Nephron (organoid): ENCODE results near the gene POP4.

Source experiments
- H3K27ac Mint-ChIP-seq, 3 experiments: 2 replicates each; pipeline ENCODE4 v1.8.0; 2020; ENCODE audit warnings: mixed read lengths in 3 of 3, mild to moderate bottlenecking in 2 of 3, moderate library complexity in 1 of 3
- H3K27me3 Mint-ChIP-seq: 2 replicates; pipeline ENCODE4 v1.8.0; 2021; ENCODE audit warnings: low read depth, mild to moderate bottlenecking, moderate library complexity, mixed read lengths
- H3K36me3 Mint-ChIP-seq: 2 replicates; pipeline ENCODE4 v1.8.0; 2020; ENCODE audit warnings: low read depth, mixed read lengths
- H3K4me1 Mint-ChIP-seq: 2 replicates; pipeline ENCODE4 v1.8.0; 2020; ENCODE audit warnings: mixed read lengths
- H3K4me3 Mint-ChIP-seq, 3 experiments: 2 replicates each; pipeline ENCODE4 v1.8.0; 2020; ENCODE audit warnings: mild to moderate bottlenecking in 3 of 3, mixed read lengths in 3 of 3, moderate library complexity in 2 of 3
- H3K9me3 Mint-ChIP-seq: 2 replicates; pipeline ENCODE4 v1.8.0; 2020; ENCODE audit warnings: mixed read lengths
- CTCF ChIP-seq, 3 experiments: fragments of 200-600 bp; sonication (generic); IDR thresholded peaks; one replicate each; pipeline ENCODE4 v1.5.0; 2021; ENCODE audit warnings: antibody characterized with exemption in 3 of 3; ENCODE audit not compliant: unreplicated experiment in 3 of 3

The POP4 gene

GRCh38 chr19:29639086-29639485, 33.0 kb downstream of the POP4 start:
- TF ChIP-seq CTCF (IDR thresholded peaks at IDR 0.05; ENCODE audit: unreplicated experiment in 3 of 3) = no peak
- Mint-ChIP-seq H3K27ac (no peak overlapping the region), H3K27me3 (peaks cover 13% of the 10 kb centered on the region), H3K36me3 (no peaks in the 10 kb centered on the region), H3K4me3 (no peak overlapping the region), H3K9me3 (no peaks in the 10 kb centered on the region), H3K4me1 (peaks cover 4% of the 10 kb centered on the region)

- H3K36me3 Mint-ChIP-seq = no peaks in the 10 kb centered on the region
- peaks cover 17% of the 10 kb centered on the region for H3K27me3 Mint-ChIP-seq
- TF ChIP-seq CTCF (IDR thresholded peaks at IDR 0.05; ENCODE audit: unreplicated experiment in 3 of 3) = no peak
- H3K9me3 Mint-ChIP-seq = no peaks in the 10 kb centered on the region
- H3K4me3 Mint-ChIP-seq = no peak overlapping the region
- H3K4me1 Mint-ChIP-seq = peaks cover 4% of the 10 kb centered on the region
- H3K27ac Mint-ChIP-seq = no peak overlapping the region
Observed at GRCh38 chr19:29640231-29640630, 34.1 kb downstream of the POP4 start.

DNA sequence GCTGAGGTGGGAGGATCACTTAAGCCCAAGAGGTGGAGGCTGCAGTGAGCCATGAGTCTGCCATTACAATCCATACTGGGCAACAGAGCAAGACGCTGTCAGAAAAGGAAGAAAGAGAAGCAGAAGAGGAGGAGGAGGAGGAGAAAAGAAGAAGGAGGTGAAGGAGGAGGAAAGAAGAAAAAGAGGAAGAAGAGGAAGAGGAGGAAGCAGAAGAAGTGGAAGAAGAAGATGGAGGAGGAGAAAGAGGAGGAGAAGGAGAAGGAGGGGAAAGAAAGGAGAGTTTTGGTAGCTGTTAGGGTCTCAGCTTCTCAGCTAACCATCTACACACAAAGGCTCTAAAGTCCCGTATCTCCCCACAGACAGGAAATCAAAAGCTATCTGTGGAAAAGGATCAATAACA, 35.5 kb downstream of the POP4 start:
- no peaks in the 10 kb centered on the region for H3K36me3 Mint-ChIP-seq
- H3K27me3 Mint-ChIP-seq = peaks cover 29% of the 10 kb centered on the region
- H3K9me3 Mint-ChIP-seq = no peaks in the 10 kb centered on the region
- H3K4me1 Mint-ChIP-seq = peaks cover 10% of the 10 kb centered on the region
- H3K4me3 Mint-ChIP-seq = no peak overlapping the region
- no peak for TF ChIP-seq CTCF (IDR thresholded peaks at IDR 0.05; ENCODE audit: unreplicated experiment in 3 of 3)
- no peak overlapping the region for H3K27ac Mint-ChIP-seq

GRCh38 chr19:29643361-29643935, 37.4 kb downstream of the POP4 start:
- no peaks in the 10 kb centered on the region for H3K36me3 Mint-ChIP-seq
- no peak for TF ChIP-seq CTCF (IDR thresholded peaks at IDR 0.05; ENCODE audit: unreplicated experiment in 3 of 3)
- H3K4me3 Mint-ChIP-seq = no peak overlapping the region
- H3K9me3 Mint-ChIP-seq = no peaks in the 10 kb centered on the region
- H3K4me1 Mint-ChIP-seq = peaks cover 10% of the 10 kb centered on the region
- peaks cover 29% of the 10 kb centered on the region for H3K27me3 Mint-ChIP-seq
- no peak overlapping the region for H3K27ac Mint-ChIP-seq

DNA sequence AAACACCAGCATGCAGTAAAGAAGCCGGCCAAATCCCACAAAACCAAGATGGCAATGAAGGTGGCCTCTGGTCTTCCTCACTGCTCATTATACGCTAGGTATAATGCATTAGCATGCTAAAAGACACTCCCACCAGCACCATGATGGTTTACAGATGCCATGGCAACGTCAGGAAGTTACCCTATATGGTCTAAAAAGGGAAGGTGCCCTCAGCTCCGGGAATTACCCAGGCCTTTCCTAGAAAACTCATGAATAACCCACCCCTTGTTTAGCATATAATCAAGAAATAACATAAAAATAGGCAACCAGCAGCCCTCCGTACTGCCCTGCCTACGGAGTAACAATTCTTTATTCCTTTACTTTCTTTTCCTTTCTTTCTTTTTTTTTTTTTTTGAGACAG, 38.1 kb downstream of the POP4 start:
- Mint-ChIP-seq H3K27me3 (peaks cover 32% of the 10 kb centered on the region), H3K36me3 (no peaks in the 10 kb centered on the region), H3K4me1 (peaks cover 10% of the 10 kb centered on the region), H3K27ac (no peak overlapping the region), H3K9me3 (no peaks in the 10 kb centered on the region), H3K4me3 (no peak overlapping the region)
- no peak for TF ChIP-seq CTCF (IDR thresholded peaks at IDR 0.05; ENCODE audit: unreplicated experiment in 3 of 3)

DNA sequence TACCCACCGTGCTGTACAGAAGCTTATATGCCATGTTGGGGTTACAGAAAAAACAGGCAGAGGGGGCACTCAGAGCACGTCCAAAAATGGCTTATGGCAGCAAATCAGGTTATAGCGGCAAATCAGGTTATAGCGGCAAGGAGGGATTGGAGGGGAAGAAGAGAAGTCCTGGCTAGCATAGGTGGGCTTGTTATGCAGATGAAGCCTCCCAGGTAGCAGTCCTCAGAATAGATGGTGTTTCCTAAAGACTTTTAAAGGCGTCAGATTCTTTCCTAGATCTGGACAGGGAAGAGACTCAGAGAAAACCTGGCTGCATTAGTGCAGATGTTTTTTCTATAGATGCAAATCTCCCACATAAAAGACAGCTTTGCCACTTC, 39.4 kb downstream of the POP4 start:
- Mint-ChIP-seq H3K27ac (no peak overlapping the region), H3K4me1 (peaks cover 10% of the 10 kb centered on the region), H3K27me3 (peaks cover 33% of the 10 kb centered on the region), H3K36me3 (no peaks in the 10 kb centered on the region), H3K9me3 (no peaks in the 10 kb centered on the region), H3K4me3 (no peak overlapping the region)
- no peak for TF ChIP-seq CTCF (IDR thresholded peaks at IDR 0.05; ENCODE audit: unreplicated experiment in 3 of 3)
